GM20000 (cell line): ENCODE data around the gene ANO7.

Source experiments
- DNase-seq: peaks from one replicate; pipeline ENCODE4 v3.0.0; 2012; ENCODE audit warnings: low spot score
- TF ChIP-seq, protein P1 (sequence below): IDR thresholded peaks from 2 replicates; pipeline ENCODE4 v1.5.1; 2012; ENCODE audit warnings: mild to moderate bottlenecking, control low read depth; ENCODE audit errors: extremely low read depth, missing control alignments

Gene ANO7

DNA sequence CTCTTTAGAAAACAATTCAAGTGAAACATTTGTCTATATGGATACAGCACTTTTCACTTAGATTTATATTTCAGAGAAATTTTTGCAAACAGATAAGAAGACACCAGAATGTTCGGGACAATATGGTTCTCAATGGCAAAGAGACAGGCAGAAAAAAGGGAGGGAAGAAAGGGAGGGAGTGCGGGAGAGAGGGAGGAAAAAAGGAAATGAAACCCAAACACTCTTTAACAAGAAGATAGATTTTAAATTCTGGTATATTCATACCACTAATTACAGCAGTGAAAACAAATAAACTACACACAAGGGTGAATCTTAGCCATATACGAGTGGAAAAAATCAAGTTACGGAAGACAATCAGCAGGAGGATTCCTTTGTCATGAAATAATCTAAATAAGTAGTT is 42.2 kb upstream of the ANO7 start:
- DNase-seq = no peak
- TF ChIP-seq, protein P1, sequence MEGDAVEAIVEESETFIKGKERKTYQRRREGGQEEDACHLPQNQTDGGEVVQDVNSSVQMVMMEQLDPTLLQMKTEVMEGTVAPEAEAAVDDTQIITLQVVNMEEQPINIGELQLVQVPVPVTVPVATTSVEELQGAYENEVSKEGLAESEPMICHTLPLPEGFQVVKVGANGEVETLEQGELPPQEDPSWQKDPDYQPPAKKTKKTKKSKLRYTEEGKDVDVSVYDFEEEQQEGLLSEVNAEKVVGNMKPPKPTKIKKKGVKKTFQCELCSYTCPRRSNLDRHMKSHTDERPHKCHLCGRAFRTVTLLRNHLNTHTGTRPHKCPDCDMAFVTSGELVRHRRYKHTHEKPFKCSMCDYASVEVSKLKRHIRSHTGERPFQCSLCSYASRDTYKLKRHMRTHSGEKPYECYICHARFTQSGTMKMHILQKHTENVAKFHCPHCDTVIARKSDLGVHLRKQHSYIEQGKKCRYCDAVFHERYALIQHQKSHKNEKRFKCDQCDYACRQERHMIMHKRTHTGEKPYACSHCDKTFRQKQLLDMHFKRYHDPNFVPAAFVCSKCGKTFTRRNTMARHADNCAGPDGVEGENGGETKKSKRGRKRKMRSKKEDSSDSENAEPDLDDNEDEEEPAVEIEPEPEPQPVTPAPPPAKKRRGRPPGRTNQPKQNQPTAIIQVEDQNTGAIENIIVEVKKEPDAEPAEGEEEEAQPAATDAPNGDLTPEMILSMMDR = no peak

DNA sequence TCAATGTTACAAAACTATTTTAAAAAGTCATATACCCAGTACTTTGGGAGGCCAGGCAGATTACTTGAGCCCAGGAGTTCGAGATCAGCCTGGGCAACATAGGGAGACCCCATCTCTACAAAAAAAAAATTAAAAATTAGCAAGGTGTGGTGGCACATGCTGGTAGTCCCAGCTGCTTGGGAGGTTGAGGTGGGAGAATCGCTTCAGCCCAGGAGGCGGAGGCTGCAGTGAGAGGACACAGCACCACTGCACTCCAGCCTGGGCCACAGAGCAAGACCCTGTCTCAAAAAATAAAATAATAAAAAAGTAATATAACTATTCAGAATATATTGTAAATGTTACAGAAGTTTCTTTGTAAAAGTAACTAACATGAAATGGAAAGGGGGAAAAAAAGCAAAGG is 41.1 kb upstream of the ANO7 start:
- TF ChIP-seq, protein P1 = no peak
- DNase-seq = no peak

DNA sequence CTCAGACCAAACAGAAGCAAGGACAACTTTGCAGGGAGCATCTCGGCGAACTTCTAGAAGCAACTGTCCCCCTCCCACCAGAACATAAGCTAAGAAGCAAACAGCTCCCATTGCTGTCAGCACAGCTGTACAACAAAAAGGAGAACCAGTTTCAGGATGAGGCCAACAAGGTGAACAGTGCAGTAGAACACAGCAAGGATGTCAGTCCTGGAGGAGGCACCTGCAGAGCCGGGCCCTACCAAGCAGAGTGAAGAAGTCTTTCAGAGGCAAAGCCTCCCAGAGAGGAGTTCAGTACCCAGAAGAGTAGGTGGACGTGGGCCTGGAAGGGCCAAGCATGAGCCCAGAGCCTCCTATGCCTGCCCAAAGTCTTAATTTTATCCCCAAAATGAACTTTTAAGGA is 40.2 kb upstream of the ANO7 start:
- TF ChIP-seq, protein P1 = no peak
- DNase-seq = no peak

DNA sequence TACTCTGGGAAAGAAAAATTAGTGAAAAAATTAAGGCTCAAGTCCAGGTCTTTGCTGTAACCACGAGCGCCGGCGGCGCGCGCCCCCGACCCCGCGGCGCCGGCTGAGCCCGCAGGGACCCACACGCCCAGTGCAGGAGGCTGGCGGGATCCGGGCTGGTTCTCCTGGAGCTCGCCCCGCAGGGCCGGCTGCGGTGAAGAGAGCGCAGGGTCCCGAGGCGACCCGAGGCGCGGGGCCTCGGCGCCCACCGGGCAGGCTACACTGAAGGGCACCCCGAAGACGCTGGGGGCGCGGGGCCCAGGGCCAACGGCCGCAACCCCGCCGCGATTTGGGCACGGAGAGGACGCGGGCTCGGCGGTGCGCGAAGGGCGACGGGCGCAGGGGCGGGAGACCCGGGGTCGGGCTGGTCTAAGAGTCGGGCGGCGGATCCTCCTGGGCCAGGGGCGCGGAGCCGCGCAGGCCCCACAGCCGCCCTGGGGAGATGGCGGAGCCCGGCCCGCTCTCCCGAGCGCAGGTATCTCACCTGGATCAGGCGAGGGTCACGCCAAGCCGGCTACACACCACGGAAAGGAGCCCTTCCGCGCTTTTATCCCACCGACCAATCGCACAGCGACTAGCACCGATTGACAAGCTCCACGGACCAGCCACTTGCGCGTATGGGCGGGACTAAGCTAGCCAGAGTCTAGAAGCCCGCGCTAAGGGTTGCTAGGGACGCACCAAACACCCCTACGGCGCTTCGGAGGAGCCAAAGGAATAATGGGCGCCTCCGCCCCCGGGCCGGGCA is 39.4 kb upstream of the ANO7 start, which contains the start of gene PASK:
Gene PASK, minus strand, starts transcription at position 582 of the 784 bp plus-strand sequence. CDS start 6,440 bp downstream, outside the sequence.
- TF ChIP-seq, protein P1 = no peak

DNA sequence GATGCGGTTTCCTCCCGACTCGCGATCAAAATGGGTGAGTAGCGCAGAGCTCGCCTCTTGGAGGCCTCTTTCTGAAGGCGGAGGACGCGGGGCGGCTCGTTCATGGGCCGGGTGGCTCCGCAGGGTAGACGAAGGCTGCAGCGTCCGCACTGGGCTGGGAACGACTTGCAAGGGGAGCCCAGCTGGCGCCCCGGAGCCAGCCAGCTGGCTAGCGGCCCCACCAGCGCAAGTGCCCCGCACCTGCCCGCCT is 38.9 kb upstream of the ANO7 start:
- TF ChIP-seq, protein P1 = no peak
- DNase-seq = no peak

More for the DNA sequence above, 39.4 kb upstream of the ANO7 start, which contains the start of gene PASK:
- DNase-seq = peak; percentile 97

DNA sequence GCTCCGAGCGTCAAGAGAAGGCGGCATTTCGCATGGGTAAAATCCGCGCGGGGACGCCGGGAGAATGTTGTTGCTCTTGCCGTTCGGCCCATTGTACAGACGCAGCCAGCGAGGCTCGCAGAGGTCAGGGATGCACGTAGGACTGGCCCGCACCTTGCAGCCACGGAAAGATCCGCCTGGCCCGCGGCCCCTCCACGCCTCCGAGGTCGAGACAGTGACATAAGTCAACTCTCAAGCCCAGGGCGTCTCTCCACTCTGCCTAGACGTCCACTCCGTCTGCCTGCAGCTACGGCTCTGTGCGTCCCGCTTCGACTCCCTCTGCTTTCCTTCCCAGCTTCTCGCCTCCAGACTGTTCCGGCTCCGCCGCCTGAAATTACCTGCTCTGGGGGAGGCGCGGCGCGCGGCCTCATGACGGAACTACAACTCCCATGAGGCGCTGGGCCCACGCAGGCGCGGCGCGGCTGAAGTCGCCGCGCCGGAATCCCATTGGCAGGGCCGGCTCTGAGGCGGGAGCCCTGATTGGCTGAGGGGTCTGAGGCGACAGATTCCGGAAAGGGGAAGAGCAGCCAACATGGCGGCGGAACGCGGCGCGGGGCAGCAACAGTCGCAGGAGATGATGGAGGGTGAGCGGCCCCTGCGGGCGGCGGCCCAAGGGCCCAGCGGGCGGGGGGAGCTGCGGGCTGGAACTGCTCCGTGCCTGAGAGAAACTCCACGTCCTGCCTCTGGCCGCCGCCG is 38.4 kb upstream of the ANO7 start, which contains the start of gene PPP1R7:
Gene PPP1R7, plus strand, starts transcription at position 543 of the 735 bp plus-strand sequence. Its CDS starts 29 bp downstream, at position 572.
- TF ChIP-seq, protein P1 = peak; percentile 29
- DNase-seq = peak; percentile 99
